IMR-90 (cell line): ENCODE measurements around the gene ZNF778. TPM values are rescaled to one million over a fixed set of nuclear protein-coding genes. Genes with fewer than 3 reads are reported as not detected.

Experiments used
- ATAC-seq: fragments of 200-7000 bp; cut with Tn5 transposase; 2 replicates; pipeline ENCODE4 v1.9.1; 2020; ENCODE audit warnings: low read depth, mild to moderate bottlenecking, moderate library complexity
- BruUV-seq: library from RNA; stranded (reverse); fragments of 400-500 nt; replicated peaks from 2 replicates; lab custom pipeline; 2021; lab: Mats Ljungman, UMichigan
- CTCF ChIA-PET: fragments of 300-600 bp; formaldehyde crosslinking; extraction: SDS; loops from one replicate; lab custom pipeline; 2021; ENCODE audit warnings: antibody characterized with exemption; lab: Yijun Ruan, JAX
- POLR2A ChIA-PET: fragments of 300-600 bp; sonication (Branson Sonifier 250); formaldehyde crosslinking; loops from one replicate; lab custom pipeline; 2022; ENCODE audit warnings: antibody characterized with exemption; ENCODE audit not compliant: unreplicated experiment; lab: Charles Lee
- DNase-seq: peaks from one replicate; pipeline ENCODE4 v3.0.0; 2013
- H2AFZ ChIP-seq: replicated peaks from 2 replicates; pipeline ENCODE3; 2013; ENCODE audit warnings: low read length, mild to moderate bottlenecking; ENCODE audit not compliant: poor library complexity
- H2AK5ac ChIP-seq: 2 replicates; pipeline ENCODE4 v1.6.1; 2013; ENCODE audit warnings: low read depth, low read length, inconsistent platforms
- H2AK9ac ChIP-seq: replicated peaks from 2 replicates; pipeline ENCODE3; 2013; ENCODE audit warnings: mild to moderate bottlenecking, low read depth, low read length, moderate library complexity; ENCODE audit not compliant: poor library complexity
- H2BK120ac ChIP-seq: 2 replicates; pipeline ENCODE4 v1.6.1; 2013; ENCODE audit warnings: low read depth, low read length, inconsistent platforms
- H2BK15ac ChIP-seq: 3 replicates; pipeline ENCODE4 v1.6.1; 2013; ENCODE audit warnings: low read depth, low read length, inconsistent platforms
- H2BK20ac ChIP-seq: 2 replicates; pipeline ENCODE4 v1.6.1; 2013; ENCODE audit warnings: low read depth, mild to moderate bottlenecking, inconsistent platforms, low read length, moderate library complexity
- H2BK5ac ChIP-seq: 2 replicates; pipeline ENCODE4 v1.6.1; 2013; ENCODE audit warnings: mild to moderate bottlenecking, low read depth, low read length, inconsistent platforms; ENCODE audit not compliant: poor library complexity, severe bottlenecking
- H3K14ac ChIP-seq: replicated peaks from 2 replicates; pipeline ENCODE4 v1.6.1; 2013; ENCODE audit warnings: low read depth, low read length, inconsistent platforms
- H3K18ac ChIP-seq: 2 replicates; pipeline ENCODE4 v1.6.1; 2013; ENCODE audit warnings: low read depth, low read length, control low read depth
- H3K23ac ChIP-seq: 2 replicates; pipeline ENCODE4 v1.6.1; 2013; ENCODE audit warnings: low read depth, low read length, inconsistent platforms
- H3K27ac ChIP-seq: 2 replicates; pipeline ENCODE4 v1.5.1; 2013; ENCODE audit warnings: mild to moderate bottlenecking, control low read depth, low read length; ENCODE audit not compliant: insufficient read depth
- H3K27me3 ChIP-seq: 2 replicates; pipeline ENCODE4 v1.6.1; 2013; ENCODE audit warnings: low read length; ENCODE audit not compliant: control insufficient read depth, insufficient read depth
- H3K36me3 ChIP-seq: 2 replicates; pipeline ENCODE4 v1.6.1; 2013; ENCODE audit warnings: low read length, mixed read lengths; ENCODE audit not compliant: control insufficient read depth, insufficient read depth
- H3K4ac ChIP-seq: 2 replicates; pipeline ENCODE4 v1.6.1; 2013; ENCODE audit warnings: low read depth, low read length, inconsistent platforms
- H3K4me1 ChIP-seq: 2 replicates; pipeline ENCODE4 v1.6.1; 2013; ENCODE audit warnings: low read length, mixed read lengths; ENCODE audit not compliant: control insufficient read depth, insufficient read depth
- H3K4me2 ChIP-seq: 2 replicates; pipeline ENCODE4 v1.6.1; 2013; ENCODE audit warnings: low read depth, mild to moderate bottlenecking, control low read depth, low read length, moderate library complexity
- H3K4me3 ChIP-seq: 2 replicates; pipeline ENCODE4 v1.5.1; 2013; ENCODE audit warnings: low read depth, mild to moderate bottlenecking, control low read depth, low read length, moderate library complexity; ENCODE audit not compliant: insufficient read depth
- H3K56ac ChIP-seq: 2 replicates; pipeline ENCODE4 v1.6.1; 2013; ENCODE audit warnings: low read length, inconsistent platforms; ENCODE audit not compliant: insufficient read depth; ENCODE audit errors: extremely low read depth
- H3K79me1 ChIP-seq, 2 experiments: 2 replicates each; pipeline ENCODE4 v1.6.1; 2013; ENCODE audit warnings: low read length in 2 of 2, inconsistent platforms in 1 of 2, low read depth in 1 of 2
- H3K9ac ChIP-seq: 2 replicates; pipeline ENCODE4 v1.6.1; 2013; ENCODE audit warnings: low read depth, low read length, control low read depth
- H3K9me1 ChIP-seq: 2 replicates; pipeline ENCODE4 v1.6.1; 2013; ENCODE audit warnings: low read length, inconsistent platforms; ENCODE audit not compliant: insufficient read depth
- H3K9me3 ChIP-seq: 2 replicates; pipeline ENCODE4 v1.6.1; 2013; ENCODE audit warnings: low read length; ENCODE audit not compliant: control insufficient read depth, insufficient read depth
- H4K20me1 ChIP-seq: 2 replicates; pipeline ENCODE4 v1.6.1; 2013; ENCODE audit warnings: low read length, inconsistent platforms; ENCODE audit not compliant: insufficient read depth
- H4K5ac ChIP-seq: 2 replicates; pipeline ENCODE4 v1.6.1; 2013; ENCODE audit warnings: mild to moderate bottlenecking, low read depth, low read length, control low read depth
- H4K8ac ChIP-seq, 2 experiments: 2 replicates each; pipeline ENCODE4 v1.6.1; 2013; ENCODE audit warnings: low read depth in 2 of 2, low read length in 2 of 2, control low read depth in 1 of 2, inconsistent platforms in 1 of 2
- H4K91ac ChIP-seq: 2 replicates; pipeline ENCODE4 v1.6.1; 2013; ENCODE audit warnings: low read depth, low read length, inconsistent platforms; ENCODE audit not compliant: insufficient read depth
- CEBPB ChIP-seq: IDR thresholded peaks from 2 replicates; pipeline ENCODE4 v1.6.1; 2012; ENCODE audit warnings: low read depth, low read length, improper control_type of control experiment
- CHD1 ChIP-seq: IDR thresholded peaks from 2 replicates; pipeline ENCODE4 v1.6.1; 2012; ENCODE audit warnings: low read depth, low read length, improper control_type of control experiment
- NFE2L2 ChIP-seq: fragments of 150-350 bp; IDR thresholded peaks from 2 replicates; pipeline ENCODE4 v1.6.1; 2016; ENCODE audit warnings: low read depth, mild to moderate bottlenecking, low read length
- RFX5 ChIP-seq: IDR thresholded peaks from 2 replicates; pipeline ENCODE4 v1.8.0; 2012; ENCODE audit warnings: low read depth, mild to moderate bottlenecking, low read length, moderate library complexity
- SMC3 ChIP-seq: fragments of 150-350 bp; IDR thresholded peaks from 2 replicates; pipeline ENCODE4 v1.6.1; 2016; ENCODE audit warnings: low read depth, mild to moderate bottlenecking, antibody characterized with exemption, low read length, moderate library complexity
- WGBS, 2 experiments: methylation state at CpG; one replicate each; pipeline versions ENCODE4 v1.1.5 to v1.1.7; 2013; ENCODE audit warnings: missing lambda C conversion rate in 2 of 2; ENCODE audit not compliant: insufficient read length in 1 of 2; ENCODE audit errors: extremely low coverage in 2 of 2; 5-methylcytosine and 5-hydroxymethylcytosine counted together
- dilution Hi-C: fragments of 300-500 bp; cut with HindIII; formaldehyde crosslinking; loops from one replicate; pipeline ENCODE4 v1.14.3; 2018; ENCODE audit warnings: low sequenced_read_pairs; ENCODE audit not compliant: unreplicated experiment
- in situ Hi-C: fragments of 300-500 bp; cut with MboI; formaldehyde crosslinking; loops from 3 replicates; pipeline ENCODE4 v1.14.3; 2019; ENCODE audit warnings: low sequenced_read_pairs, inconsistent platforms, mixed read lengths
- intact Hi-C: fragments of 100-400 bp; cut with micrococcal nuclease; formaldehyde crosslinking; loops from 2 replicates; pipeline ENCODE4 v1.10.0; 2022
- polyA plus RNA-seq, 3 experiments: library from polyadenylated mRNA; depleted of rRNA; stranded (reverse); fragments of >200 nt; gene quantifications; 2 replicates each; pipeline ENCODE4 v1.2.3, GENCODE V29; 2012; ENCODE audit warnings: low replicate concordance in 1 of 3
- total RNA-seq: library from RNA; depleted of rRNA; stranded (reverse); fragments of >200 nt; gene quantifications from 2 replicates; pipeline ENCODE4 v1.2.3, GENCODE V29; 2012
- TF ChIP-seq, protein P1 (sequence below): conservative IDR thresholded peaks from 2 replicates; pipeline ENCODE4 v1.5.1; 2012; ENCODE audit warnings: mild to moderate bottlenecking, low read depth, low read length, improper control_type of control experiment
- TF ChIP-seq, protein P2 (sequence below): fragments of 150-350 bp; IDR thresholded peaks from 2 replicates; pipeline ENCODE4 v1.6.1; 2017; ENCODE audit warnings: mild to moderate bottlenecking, antibody characterized with exemption, low read length, low read depth

ZNF778 gene
- total and polyA plus RNA-seq, 2 of the 4 experiments (the other 2 are of a cell fraction) = 5.6 to 9.9 TPM

DNA sequence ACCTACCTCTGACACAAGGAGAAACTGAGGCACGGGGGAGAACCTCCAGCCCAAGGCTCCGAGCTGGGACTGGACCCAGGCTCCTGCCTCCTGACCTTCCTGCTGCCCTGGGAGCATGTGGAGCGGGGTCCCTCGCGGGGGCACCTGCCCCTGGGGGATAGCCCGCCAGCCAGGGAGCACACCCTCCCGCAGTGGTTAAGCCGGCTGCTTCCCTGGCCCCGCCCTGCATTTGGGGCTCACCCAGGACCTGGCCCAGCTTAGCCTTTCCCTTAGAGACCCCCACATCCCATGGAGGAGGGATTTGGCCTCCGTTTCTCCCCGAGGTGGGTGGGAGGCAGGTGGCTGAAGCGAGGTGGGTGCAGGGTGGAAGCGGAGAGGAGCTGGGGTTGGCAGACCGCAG is 47.7 kb upstream of the ZNF778 start:
- Histone ChIP-seq H3K79me1 (no peaks in the 10 kb centered on the region), H3K27me3 (peaks cover 43% of the 10 kb centered on the region), H3K9me1 (no peaks in the 10 kb centered on the region), H2AK9ac (peak overlapping the region; percentile 61), H2AFZ (no peak overlapping the region), H4K20me1 (no peaks in the 10 kb centered on the region; the same call in 1 of the 2 replicates), H3K56ac (no peak overlapping the region), H3K4ac (no peak overlapping the region), H3K36me3 (no peaks in the 10 kb centered on the region), H3K4me1 (peaks cover 5% of the 10 kb centered on the region; the same call in 1 of the 2 replicates), H3K9ac (no peak overlapping the region), H4K5ac (no peak overlapping the region), H2BK15ac (no peak overlapping the region), H2AK5ac (no peak overlapping the region), H3K4me2 (no peak overlapping the region), H3K27ac (no peak overlapping the region), H3K9me3 (no peaks in the 10 kb centered on the region), H2BK5ac (no peak overlapping the region), H3K4me3 (no peak overlapping the region), H2BK20ac (no peak overlapping the region), H3K18ac (no peak overlapping the region), H2BK120ac (no peak overlapping the region), H4K8ac (no peak overlapping the region), H3K14ac (no peak overlapping the region), H4K91ac (no peak overlapping the region), H3K23ac (no peak overlapping the region)
- in situ Hi-C loops = loop anchor here (10.0 kb wide), 1 partner anchor 425 kb away; no protein-coding TSS in a partner anchor
- TF ChIP-seq, protein P1, sequence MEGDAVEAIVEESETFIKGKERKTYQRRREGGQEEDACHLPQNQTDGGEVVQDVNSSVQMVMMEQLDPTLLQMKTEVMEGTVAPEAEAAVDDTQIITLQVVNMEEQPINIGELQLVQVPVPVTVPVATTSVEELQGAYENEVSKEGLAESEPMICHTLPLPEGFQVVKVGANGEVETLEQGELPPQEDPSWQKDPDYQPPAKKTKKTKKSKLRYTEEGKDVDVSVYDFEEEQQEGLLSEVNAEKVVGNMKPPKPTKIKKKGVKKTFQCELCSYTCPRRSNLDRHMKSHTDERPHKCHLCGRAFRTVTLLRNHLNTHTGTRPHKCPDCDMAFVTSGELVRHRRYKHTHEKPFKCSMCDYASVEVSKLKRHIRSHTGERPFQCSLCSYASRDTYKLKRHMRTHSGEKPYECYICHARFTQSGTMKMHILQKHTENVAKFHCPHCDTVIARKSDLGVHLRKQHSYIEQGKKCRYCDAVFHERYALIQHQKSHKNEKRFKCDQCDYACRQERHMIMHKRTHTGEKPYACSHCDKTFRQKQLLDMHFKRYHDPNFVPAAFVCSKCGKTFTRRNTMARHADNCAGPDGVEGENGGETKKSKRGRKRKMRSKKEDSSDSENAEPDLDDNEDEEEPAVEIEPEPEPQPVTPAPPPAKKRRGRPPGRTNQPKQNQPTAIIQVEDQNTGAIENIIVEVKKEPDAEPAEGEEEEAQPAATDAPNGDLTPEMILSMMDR = no peak
- no peak for TF ChIP-seq CEBPB
- no peak for TF ChIP-seq RFX5
- TF ChIP-seq, protein P2, sequence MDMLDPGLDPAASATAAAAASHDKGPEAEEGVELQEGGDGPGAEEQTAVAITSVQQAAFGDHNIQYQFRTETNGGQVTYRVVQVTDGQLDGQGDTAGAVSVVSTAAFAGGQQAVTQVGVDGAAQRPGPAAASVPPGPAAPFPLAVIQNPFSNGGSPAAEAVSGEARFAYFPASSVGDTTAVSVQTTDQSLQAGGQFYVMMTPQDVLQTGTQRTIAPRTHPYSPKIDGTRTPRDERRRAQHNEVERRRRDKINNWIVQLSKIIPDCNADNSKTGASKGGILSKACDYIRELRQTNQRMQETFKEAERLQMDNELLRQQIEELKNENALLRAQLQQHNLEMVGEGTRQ = no peak
- TF ChIP-seq SMC3 = no peak
- TF ChIP-seq CHD1 = no peak
- TF ChIP-seq NFE2L2 = no peak
- no CpG with 5 or more reads among the region's 14 CpGs for whole genome bisulfite sequencing, 2 experiments
- ATAC-seq = no peak
- no TSS peak for BruUV-seq
- dilution Hi-C loops = no loop called here
- ChIA-PET POLR2A (no interaction called here), CTCF (no interaction called here)
- intact Hi-C loops = no loop called here
- no peak for DNase-seq
